Vagina (tissue), 2 donors: Measurements from ENCODE around the gene PCDHGA1.
"Not testable (repeated sequence)": the region's sequence is repeated elsewhere in the genome, so short reads cannot be mapped to it uniquely, and the experiment has no call there.

Experiments used
- CTCF ChIP-seq, 3 experiments: fragments of 450-650 bp in 2 of 3; fragments of 200-600 bp in 1 of 3; sonication (generic) in 1 of 3; IDR thresholded peaks; one replicate each; pipeline ENCODE4 v1.5.1; 2017 to 2019; ENCODE audit warnings: antibody characterized with exemption in 3 of 3, mild to moderate bottlenecking in 2 of 3, moderate library complexity in 2 of 3
- POLR2A ChIP-seq, 2 donors: fragments of 450-650 bp; IDR thresholded peaks; one replicate each; pipeline ENCODE4 v1.6.1; 2017; ENCODE audit warnings: antibody characterized with exemption in 2 of 2, mild to moderate bottlenecking in 2 of 2, moderate library complexity in 2 of 2

- not testable (repeated sequence) for TF ChIP-seq POLR2A, CTCF (IDR thresholded peaks at IDR 0.05)
These were observed 102.4 kb downstream of the PCDHGA1 start for GRCh38 chr5:141432726-141433125.
